Right lobe of liver (tissue), 4 donors: ENCODE results near the gene PRR14.

Experiments used
- CTCF ChIP-seq, 4 donors: fragments of 200-600 bp in 3 of 4; fragments of 450-650 bp in 1 of 4; IDR thresholded peaks; one replicate each; pipeline versions ENCODE4 v1.5.1 to v1.8.0; 2016 to 2022; ENCODE audit warnings: antibody characterized with exemption in 4 of 4, mild to moderate bottlenecking in 2 of 4
- POLR2A ChIP-seq: fragments of 450-650 bp; IDR thresholded peaks from one replicate; pipeline ENCODE4 v1.6.1; 2017; ENCODE audit warnings: antibody characterized with exemption, mild to moderate bottlenecking
- donor health status: DM: no; HTN: no; CAD: no.
- donor health status: DM: no; HTN: no; CAD: no.
- donor health status: DM: no; HTN: yes; CAD: no.

- no peak for TF ChIP-seq POLR2A
- no peak for TF ChIP-seq CTCF (IDR thresholded peaks at IDR 0.05)
These were observed 18.5 kb downstream of the PRR14 start for GRCh38 chr16:30669026-30669902.
